Fibroblast of villous mesenchyme (primary cell): ENCODE measurements around the gene IPO11. TPM values are rescaled to one million over a fixed set of nuclear protein-coding genes. Genes with fewer than 3 reads are reported as not detected.
"Not testable (repeated sequence)": the region's sequence is repeated elsewhere in the genome, so short reads cannot be mapped to it uniquely, and the experiment has no call there.

Source experiments
- DNase-seq: peaks from one replicate; pipeline ENCODE4 v3.0.0-alpha.2; 2010; ENCODE audit warnings: low read depth
- H3K4me3 ChIP-seq: 2 replicates; pipeline ENCODE4 v1.5.1; 2011; ENCODE audit warnings: low read depth, mild to moderate bottlenecking, low read length
- total RNA-seq: library from RNA; depleted of rRNA; stranded (reverse); fragments of >200 nt; gene quantifications from 2 replicates; pipeline ENCODE4 v1.2.3, GENCODE V29; 2012
- TF ChIP-seq, protein P1 (sequence below): IDR thresholded peaks from 2 replicates; pipeline ENCODE4 v1.5.1; 2012; ENCODE audit warnings: low read depth, mild to moderate bottlenecking, low read length; ENCODE audit not compliant: insufficient read depth

IPO11 gene
- total RNA-seq, 1 donor, result 34.5 TPM

DNA sequence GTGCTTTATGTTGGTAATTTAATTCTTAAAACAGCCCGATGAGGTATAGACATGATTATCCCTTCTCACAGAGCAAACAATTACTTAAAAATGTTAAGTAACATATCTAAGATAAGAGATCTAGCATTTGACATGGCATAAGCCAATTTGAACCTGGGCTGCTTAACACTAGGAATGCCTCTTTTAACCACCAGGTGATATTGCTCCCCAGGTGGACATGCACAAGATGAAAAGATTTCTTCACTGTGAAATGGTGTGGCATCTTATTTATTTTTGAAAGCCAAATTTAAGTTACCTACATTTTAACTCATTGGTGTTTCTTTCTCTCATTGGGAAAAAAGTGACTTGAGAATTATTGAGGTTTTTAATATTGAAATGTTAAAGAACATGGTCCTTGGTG, 150.3 kb downstream of the IPO11 start:
- TF ChIP-seq, protein P1, sequence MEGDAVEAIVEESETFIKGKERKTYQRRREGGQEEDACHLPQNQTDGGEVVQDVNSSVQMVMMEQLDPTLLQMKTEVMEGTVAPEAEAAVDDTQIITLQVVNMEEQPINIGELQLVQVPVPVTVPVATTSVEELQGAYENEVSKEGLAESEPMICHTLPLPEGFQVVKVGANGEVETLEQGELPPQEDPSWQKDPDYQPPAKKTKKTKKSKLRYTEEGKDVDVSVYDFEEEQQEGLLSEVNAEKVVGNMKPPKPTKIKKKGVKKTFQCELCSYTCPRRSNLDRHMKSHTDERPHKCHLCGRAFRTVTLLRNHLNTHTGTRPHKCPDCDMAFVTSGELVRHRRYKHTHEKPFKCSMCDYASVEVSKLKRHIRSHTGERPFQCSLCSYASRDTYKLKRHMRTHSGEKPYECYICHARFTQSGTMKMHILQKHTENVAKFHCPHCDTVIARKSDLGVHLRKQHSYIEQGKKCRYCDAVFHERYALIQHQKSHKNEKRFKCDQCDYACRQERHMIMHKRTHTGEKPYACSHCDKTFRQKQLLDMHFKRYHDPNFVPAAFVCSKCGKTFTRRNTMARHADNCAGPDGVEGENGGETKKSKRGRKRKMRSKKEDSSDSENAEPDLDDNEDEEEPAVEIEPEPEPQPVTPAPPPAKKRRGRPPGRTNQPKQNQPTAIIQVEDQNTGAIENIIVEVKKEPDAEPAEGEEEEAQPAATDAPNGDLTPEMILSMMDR, result no peak
- DNase-seq, result no peak
- H3K4me3 ChIP-seq, result no peak overlapping the region

DNA sequence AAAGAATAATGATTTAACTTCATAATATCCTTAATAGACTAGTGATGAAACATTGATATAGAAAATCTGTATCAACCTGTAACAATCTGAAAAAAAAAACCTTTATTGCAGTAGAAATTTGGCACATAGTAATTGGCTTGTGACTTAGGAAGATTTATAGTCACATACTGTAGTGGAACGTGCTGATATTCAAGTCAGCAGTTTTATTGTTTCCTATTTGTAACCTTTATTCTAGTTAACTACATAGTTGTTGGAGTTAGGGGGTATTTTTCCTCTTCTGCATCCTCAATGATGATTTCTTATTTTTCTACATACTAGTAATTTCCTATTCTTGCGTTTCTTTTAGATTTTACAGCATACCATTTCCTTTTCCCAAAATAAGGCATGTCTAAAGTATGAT, 151.5 kb downstream of the IPO11 start:
- no peak overlapping the region for H3K4me3 ChIP-seq
- TF ChIP-seq, protein P1, result no peak
- no peak for DNase-seq

- H3K4me3 ChIP-seq, DNase-seq: not testable (repeated sequence)
These were observed 153.2 kb downstream of the IPO11 start for GRCh38 chr5:62565740-62566139.

DNA sequence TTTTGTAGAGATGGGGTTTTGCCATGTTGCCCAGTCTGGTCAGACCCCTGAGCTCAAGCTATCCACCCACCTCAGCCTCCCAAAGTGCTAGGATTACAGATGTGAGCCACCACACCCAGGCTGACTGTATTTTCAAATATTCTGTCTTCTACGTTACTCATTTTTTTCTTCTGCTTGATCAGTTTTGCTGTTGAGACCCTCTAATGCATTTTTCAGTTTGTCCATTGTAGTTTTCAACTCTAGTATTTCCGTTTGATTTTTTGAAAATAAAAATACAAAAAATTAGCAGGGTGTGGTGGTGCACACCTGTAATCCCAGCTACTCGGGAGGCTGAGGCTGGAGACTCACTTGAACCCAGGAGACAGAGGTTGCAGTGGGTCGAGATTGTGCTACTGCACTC, 155.6 kb downstream of the IPO11 start:
- DNase-seq, result no peak
- H3K4me3 ChIP-seq, result no peak overlapping the region
- TF ChIP-seq, protein P1, result no peak

DNA sequence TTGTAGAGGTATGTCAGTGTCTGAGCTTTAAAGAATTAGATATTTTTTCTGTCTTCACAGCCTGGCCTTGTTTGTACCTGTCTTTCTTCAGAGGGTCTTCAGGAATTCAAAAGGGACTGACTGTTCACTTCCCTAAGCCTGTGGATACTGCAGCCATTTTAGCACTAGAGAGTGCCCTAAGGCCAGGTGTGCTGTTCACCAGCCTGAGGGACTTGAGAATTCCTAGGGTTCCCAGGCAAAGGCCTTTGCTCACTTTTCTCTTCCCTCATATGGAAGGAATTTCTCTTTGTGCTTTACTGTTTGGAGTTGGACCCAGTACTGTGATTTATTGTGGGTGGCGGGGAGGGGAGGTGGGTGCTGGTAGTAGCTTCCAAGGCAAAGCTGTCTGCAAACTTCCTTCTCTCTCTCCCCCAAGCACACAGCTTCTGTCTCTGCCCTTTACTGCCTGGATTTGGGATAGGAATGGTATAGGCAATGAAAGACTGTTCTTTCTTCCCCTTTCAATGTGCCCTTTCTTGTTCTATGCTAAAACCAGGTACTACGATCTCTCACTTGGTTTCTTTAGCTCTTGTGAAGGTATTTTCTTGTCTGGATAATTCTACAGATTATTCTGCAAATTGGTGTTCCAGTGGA, 156.4 kb downstream of the IPO11 start:
- no peak for DNase-seq
- TF ChIP-seq, protein P1, result no peak
- no peak overlapping the region for H3K4me3 ChIP-seq

DNA sequence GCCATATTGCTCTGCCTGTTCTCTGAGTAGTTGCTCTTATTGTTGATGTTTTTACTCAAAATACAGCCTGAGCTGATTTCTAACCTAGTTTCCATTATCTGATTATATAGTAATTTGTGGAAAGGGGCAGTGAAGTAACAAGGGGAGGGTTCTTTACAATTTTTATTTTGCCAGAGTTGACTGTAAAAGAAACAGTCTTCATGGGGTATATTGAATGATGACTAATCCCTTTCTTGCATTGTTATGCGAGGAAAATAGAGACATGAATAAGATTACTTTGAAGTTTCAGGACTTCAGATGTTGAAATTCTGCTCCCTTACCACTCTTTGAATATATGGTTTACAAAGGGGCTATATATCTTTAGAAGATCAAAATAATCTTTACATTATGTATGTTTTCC, 156.9 kb downstream of the IPO11 start:
- no peak for DNase-seq
- TF ChIP-seq, protein P1, result no peak
- no peak overlapping the region for H3K4me3 ChIP-seq

GRCh38 chr5:62572918-62573514, 160.5 kb downstream of the IPO11 start:
- no peak for DNase-seq
- TF ChIP-seq, protein P1, result no peak
- H3K4me3 ChIP-seq, result no peak overlapping the region
